Trophoblast cell (in vitro differentiated cells and primary cell): ENCODE data around the gene CDC42EP4.

Experiments used
- DNase-seq, 2 donors: peaks; one replicate each; pipeline ENCODE4 v3.0.0-alpha.2; 2016
- H2AFZ ChIP-seq: 2 replicates; pipeline ENCODE4 v1.6.1; 2013; ENCODE audit warnings: low read length, moderate library complexity, mild to moderate bottlenecking; ENCODE audit not compliant: insufficient read depth, poor library complexity
- H2AK5ac ChIP-seq: 2 replicates; pipeline ENCODE4 v1.6.1; 2013; ENCODE audit warnings: mild to moderate bottlenecking, low read length
- H2BK120ac ChIP-seq: 2 replicates; pipeline ENCODE4 v1.6.1; 2013; ENCODE audit warnings: low read length, mild to moderate bottlenecking, moderate library complexity; ENCODE audit not compliant: insufficient read depth, poor library complexity
- H2BK12ac ChIP-seq: 2 replicates; pipeline ENCODE4 v1.6.1; 2013; ENCODE audit warnings: mild to moderate bottlenecking, low read length, moderate library complexity
- H2BK5ac ChIP-seq: 2 replicates; pipeline ENCODE4 v1.6.1; 2013; ENCODE audit warnings: low read length, low read depth, moderate library complexity, mild to moderate bottlenecking; ENCODE audit not compliant: poor library complexity
- H3K14ac ChIP-seq: 2 replicates; pipeline ENCODE4 v1.6.1; 2013; ENCODE audit warnings: mild to moderate bottlenecking, low read length
- H3K18ac ChIP-seq: 2 replicates; pipeline ENCODE4 v1.6.1; 2013; ENCODE audit warnings: mild to moderate bottlenecking, low read length
- H3K23ac ChIP-seq: 2 replicates; pipeline ENCODE4 v1.6.1; 2013; ENCODE audit warnings: low read length
- H3K27ac ChIP-seq: 2 replicates; pipeline ENCODE4 v1.5.1; 2013; ENCODE audit warnings: low read depth, mild to moderate bottlenecking, inconsistent platforms, low read length, moderate library complexity
- H3K27me3 ChIP-seq: 2 replicates; pipeline ENCODE4 v1.6.1; 2013; ENCODE audit warnings: inconsistent platforms, mild to moderate bottlenecking, low read length, moderate library complexity; ENCODE audit not compliant: insufficient read depth
- H3K36me3 ChIP-seq, 2 experiments: 1 replicate in 1 of 2; 2 replicates in 1 of 2; pipeline ENCODE4 v1.6.1; 2013; ENCODE audit warnings: low read length in 2 of 2, mild to moderate bottlenecking in 2 of 2, moderate library complexity in 1 of 2; ENCODE audit not compliant: insufficient read depth in 2 of 2, control insufficient read depth in 1 of 2
- H3K4ac ChIP-seq: 2 replicates; pipeline ENCODE4 v1.6.1; 2013; ENCODE audit warnings: low read depth, mild to moderate bottlenecking, low read length, moderate library complexity
- H3K4me1 ChIP-seq, 2 experiments: 1 replicate in 1 of 2; 2 replicates in 1 of 2; pipeline ENCODE4 v1.6.1; 2013; ENCODE audit warnings: low read length in 2 of 2, mild to moderate bottlenecking in 2 of 2, moderate library complexity in 1 of 2; ENCODE audit not compliant: insufficient read depth in 2 of 2, control insufficient read depth in 1 of 2
- H3K4me2 ChIP-seq: 2 replicates; pipeline ENCODE4 v1.6.1; 2013; ENCODE audit warnings: inconsistent platforms, mild to moderate bottlenecking, low read length, moderate library complexity
- H3K4me3 ChIP-seq: 2 replicates; pipeline ENCODE4 v1.5.1; 2013; ENCODE audit warnings: mild to moderate bottlenecking, low read depth, low read length, inconsistent platforms
- H3K79me1 ChIP-seq: one replicate; pipeline ENCODE4 v1.6.1; 2013; ENCODE audit warnings: low read length
- H3K79me2 ChIP-seq: 2 replicates; pipeline ENCODE4 v1.6.1; 2013; ENCODE audit warnings: low read length, mild to moderate bottlenecking; ENCODE audit not compliant: control insufficient read depth, insufficient read depth, poor library complexity
- H3K9ac ChIP-seq: 2 replicates; pipeline ENCODE4 v1.6.1; 2013; ENCODE audit warnings: mild to moderate bottlenecking, low read length
- H3K9me3 ChIP-seq: 2 replicates; pipeline ENCODE4 v1.6.1; 2013; ENCODE audit warnings: low read depth, mild to moderate bottlenecking, control low read depth, inconsistent platforms, low read length; ENCODE audit not compliant: insufficient read depth
- H4K12ac ChIP-seq: 2 replicates; pipeline ENCODE4 v1.6.1; 2013; ENCODE audit warnings: low read depth, mild to moderate bottlenecking, low read length, moderate library complexity
- H4K8ac ChIP-seq: 2 replicates; pipeline ENCODE4 v1.6.1; 2013; ENCODE audit warnings: low read depth, mild to moderate bottlenecking, low read length, moderate library complexity
- H4K91ac ChIP-seq: one replicate; pipeline ENCODE4 v1.6.1; 2013; ENCODE audit warnings: low read depth, mild to moderate bottlenecking, low read length, moderate library complexity
- WGBS: extraction: QIAGEN DNeasy Blood & Tissue Kit; methylation state at CpG from one replicate; pipeline ENCODE4 v1.1.7; 2013; ENCODE audit warnings: missing lambda C conversion rate; ENCODE audit not compliant: insufficient read length, insufficient coverage; ENCODE audit errors: extremely low coverage; 5-methylcytosine and 5-hydroxymethylcytosine counted together

The CDC42EP4 gene

DNA sequence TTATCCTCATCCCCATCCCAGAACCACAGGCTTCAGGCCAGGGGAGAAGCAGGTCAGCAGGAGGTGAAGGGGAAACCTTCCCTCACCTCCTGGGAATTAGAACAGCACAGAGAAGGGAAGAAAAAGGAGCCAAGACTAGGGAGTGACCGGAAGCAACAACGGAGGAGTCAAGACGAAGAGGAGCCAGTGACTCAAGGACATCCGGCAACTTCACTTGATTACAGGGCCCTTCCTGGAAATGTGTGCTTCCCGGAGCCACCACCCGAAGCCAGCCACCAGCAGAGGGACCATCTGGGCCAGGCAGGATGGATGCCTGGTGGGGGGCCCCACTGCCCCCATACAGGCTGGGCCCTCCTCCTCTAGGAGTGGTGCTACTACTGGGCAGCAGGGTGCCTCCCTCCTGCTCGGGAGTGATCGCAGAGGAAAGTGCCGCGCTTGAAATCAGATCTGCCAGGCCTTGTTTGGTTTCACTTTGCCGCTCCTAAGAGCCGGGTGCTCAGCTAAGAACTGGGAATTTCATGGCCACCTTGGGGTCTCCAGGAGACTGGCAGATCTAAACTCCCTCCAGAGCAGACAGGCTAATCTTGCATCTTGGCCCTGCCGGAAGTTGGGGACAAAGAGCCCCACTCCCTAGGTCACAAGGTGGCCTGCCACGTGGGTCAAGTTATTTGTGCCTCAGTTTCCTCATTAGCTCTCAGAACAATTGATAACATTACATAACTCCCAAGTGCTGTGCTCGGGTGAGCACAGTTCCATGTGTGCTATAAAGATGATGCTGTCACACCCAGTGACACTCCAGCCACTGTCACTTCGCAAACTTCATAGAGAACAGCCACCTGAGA, 6.6 kb downstream of the CDC42EP4 start:
- peaks cover 30% of the 10 kb centered on the region for H3K79me1 ChIP-seq
- H3K4me1 ChIP-seq, result peaks cover 38 to 45% of the 10 kb centered on the region in 2 experiments
- H2AK5ac ChIP-seq, result no peak overlapping the region
- H4K8ac ChIP-seq, result peak overlapping the region; percentile 0
- peak overlapping the region; percentile 10 for H3K14ac ChIP-seq
- peak overlapping the region; percentile 37 for H3K4ac ChIP-seq
- H3K18ac ChIP-seq, result no peak overlapping the region
- no peaks in the 10 kb centered on the region for H3K27me3 ChIP-seq
- H2BK5ac ChIP-seq, result peak overlapping the region; percentile 22
- peak overlapping the region; percentile 22 for H4K91ac ChIP-seq
- peaks cover 4 to 5% of the 10 kb centered on the region in 2 experiments for H3K36me3 ChIP-seq
- no peaks in the 10 kb centered on the region for H3K9me3 ChIP-seq
- H3K4me2 ChIP-seq, result peak overlapping the region; percentile 37
- H3K27ac ChIP-seq, result peak overlapping the region; percentile 50
- H2BK120ac ChIP-seq, result peak overlapping the region; percentile 9
- no peak overlapping the region for H4K12ac ChIP-seq
- H2AFZ ChIP-seq, result no peak overlapping the region
- no peak overlapping the region for H3K9ac ChIP-seq
- peak; percentile 54 to 56 for DNase-seq
- no peak overlapping the region for H3K23ac ChIP-seq
- no CpG with 5 or more reads among the region's 16 CpGs for WGBS
- H3K79me2 ChIP-seq, result peaks cover 24% of the 10 kb centered on the region
- H2BK12ac ChIP-seq, result peak overlapping the region; percentile 29
- no peak overlapping the region for H3K4me3 ChIP-seq

DNA sequence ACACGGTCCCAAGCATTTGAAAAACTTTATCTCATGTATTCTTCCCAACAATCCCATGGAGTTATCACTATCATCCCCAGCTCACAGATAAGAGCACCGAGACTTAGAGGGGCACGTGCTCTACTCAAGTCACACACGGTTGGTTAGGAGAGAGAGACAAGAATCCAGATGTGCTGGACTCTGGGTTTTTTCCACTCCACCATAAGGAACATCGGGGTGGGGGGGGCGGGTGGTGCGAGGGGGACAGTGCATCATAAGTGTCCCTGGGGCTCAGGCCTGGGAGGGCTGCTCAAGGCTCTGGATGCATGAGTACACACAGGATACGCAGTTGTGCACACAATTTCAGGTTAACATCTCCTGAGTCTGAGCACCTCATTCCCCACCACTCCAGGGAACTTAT, 7.4 kb downstream of the CDC42EP4 start:
- Histone ChIP-seq H3K79me2 (peaks cover 20% of the 10 kb centered on the region), H2AFZ (no peak overlapping the region), H3K27ac (no peak overlapping the region), H3K23ac (no peak overlapping the region), H3K27me3 (no peaks in the 10 kb centered on the region), H3K4me1 (peaks cover 38 to 44% of the 10 kb centered on the region in 2 experiments), H4K91ac (no peak overlapping the region), H3K79me1 (peaks cover 22% of the 10 kb centered on the region), H3K18ac (no peak overlapping the region), H3K4ac (peak overlapping the region; percentile 57), H2BK5ac (no peak overlapping the region), H2BK12ac (no peak overlapping the region), H3K36me3 (peaks cover 2 to 6% of the 10 kb centered on the region in 2 experiments), H3K9ac (no peak overlapping the region), H3K4me2 (no peak overlapping the region), H4K12ac (no peak overlapping the region), H3K14ac (no peak overlapping the region), H4K8ac (no peak overlapping the region), H2BK120ac (no peak overlapping the region), H3K9me3 (no peaks in the 10 kb centered on the region), H3K4me3 (no peak overlapping the region), H2AK5ac (no peak overlapping the region)
- DNase-seq, result no peak
- no CpG with 5 or more reads among the region's 8 CpGs for WGBS

DNA sequence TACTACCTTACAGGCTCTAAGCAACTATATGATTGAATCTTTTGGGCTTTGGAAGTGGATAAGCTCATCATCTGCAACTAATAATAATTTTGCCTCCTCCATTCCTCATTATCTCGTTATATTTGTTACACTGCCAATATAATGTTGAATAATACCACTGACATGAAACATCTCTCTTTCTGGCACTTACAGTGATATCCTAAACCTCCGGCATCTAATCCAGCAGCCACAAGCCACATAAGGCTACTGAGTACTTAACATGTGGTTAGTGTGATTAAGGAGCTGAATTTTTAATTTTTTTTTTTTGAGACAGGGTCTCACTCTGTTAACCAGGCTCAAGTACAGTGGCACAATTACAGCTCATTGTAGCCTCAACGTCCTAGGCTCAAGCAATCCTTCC, 9.6 kb downstream of the CDC42EP4 start:
- DNase-seq, result no peak
- Histone ChIP-seq H2AK5ac (no peak overlapping the region), H2BK5ac (no peak overlapping the region), H3K4me1 (peaks cover 35 to 39% of the 10 kb centered on the region in 2 experiments), H3K4me3 (no peak overlapping the region), H3K14ac (no peak overlapping the region), H3K79me1 (peaks cover 13% of the 10 kb centered on the region), H2AFZ (no peak overlapping the region), H3K36me3 (peaks cover 0 to 7% of the 10 kb centered on the region in 2 experiments), H4K12ac (no peak overlapping the region), H4K8ac (no peak overlapping the region), H3K27ac (no peak overlapping the region), H3K18ac (no peak overlapping the region), H2BK120ac (no peak overlapping the region), H3K4ac (peak overlapping the region; percentile 22), H3K27me3 (no peaks in the 10 kb centered on the region), H3K9me3 (no peaks in the 10 kb centered on the region), H3K9ac (no peak overlapping the region), H4K91ac (no peak overlapping the region), H2BK12ac (no peak overlapping the region), H3K23ac (no peak overlapping the region), H3K4me2 (no peak overlapping the region), H3K79me2 (peaks cover 15% of the 10 kb centered on the region)
- no CpG with 5 or more reads among the region's 3 CpGs for WGBS

DNA sequence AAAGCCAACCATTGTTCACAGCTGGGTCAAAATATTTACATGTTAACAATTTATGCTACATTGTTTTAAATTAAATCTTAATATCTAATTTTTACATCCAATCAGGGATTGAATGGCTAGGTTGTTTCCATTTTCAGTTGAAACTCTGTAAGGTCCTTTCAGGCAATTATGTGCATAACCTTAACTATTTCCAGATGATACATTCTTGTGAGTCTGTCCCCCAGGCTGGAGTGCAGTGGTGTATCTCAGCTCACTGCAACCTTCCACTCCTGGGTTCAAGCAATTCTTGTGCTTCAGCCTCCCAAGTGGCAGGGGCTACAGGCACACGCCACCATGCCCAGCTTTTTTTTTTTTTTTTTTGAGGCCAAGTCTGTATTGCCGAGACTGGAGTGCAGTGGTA, 10.4 kb downstream of the CDC42EP4 start:
- H3K27me3 ChIP-seq, result no peaks in the 10 kb centered on the region
- no peak overlapping the region for H2AFZ ChIP-seq
- H2AK5ac ChIP-seq, result no peak overlapping the region
- H3K79me2 ChIP-seq, result peaks cover 10% of the 10 kb centered on the region
- H3K79me1 ChIP-seq, result peaks cover 8% of the 10 kb centered on the region
- no peaks in the 10 kb centered on the region for H3K9me3 ChIP-seq
- no peak overlapping the region for H3K27ac ChIP-seq
- H3K23ac ChIP-seq, result no peak overlapping the region
- H3K18ac ChIP-seq, result no peak overlapping the region
- no peak overlapping the region for H3K14ac ChIP-seq
- no peak overlapping the region for H4K8ac ChIP-seq
- H3K4ac ChIP-seq, result peak overlapping the region; percentile 54
- H3K4me3 ChIP-seq, result no peak overlapping the region
- H4K12ac ChIP-seq, result no peak overlapping the region
- H4K91ac ChIP-seq, result no peak overlapping the region
- no CpG with 5 or more reads among the region's 2 CpGs for WGBS
- peaks cover 26 to 31% of the 10 kb centered on the region in 2 experiments for H3K4me1 ChIP-seq
- no peak for DNase-seq
- no peak overlapping the region for H2BK12ac ChIP-seq
- no peak overlapping the region for H2BK120ac ChIP-seq
- peaks cover 0 to 2% of the 10 kb centered on the region in 2 experiments for H3K36me3 ChIP-seq
- H3K9ac ChIP-seq, result no peak overlapping the region
- no peak overlapping the region for H2BK5ac ChIP-seq
- H3K4me2 ChIP-seq, result no peak overlapping the region
